ENCODE data around the gene MCF2L.

Gene MCF2L

DNA sequence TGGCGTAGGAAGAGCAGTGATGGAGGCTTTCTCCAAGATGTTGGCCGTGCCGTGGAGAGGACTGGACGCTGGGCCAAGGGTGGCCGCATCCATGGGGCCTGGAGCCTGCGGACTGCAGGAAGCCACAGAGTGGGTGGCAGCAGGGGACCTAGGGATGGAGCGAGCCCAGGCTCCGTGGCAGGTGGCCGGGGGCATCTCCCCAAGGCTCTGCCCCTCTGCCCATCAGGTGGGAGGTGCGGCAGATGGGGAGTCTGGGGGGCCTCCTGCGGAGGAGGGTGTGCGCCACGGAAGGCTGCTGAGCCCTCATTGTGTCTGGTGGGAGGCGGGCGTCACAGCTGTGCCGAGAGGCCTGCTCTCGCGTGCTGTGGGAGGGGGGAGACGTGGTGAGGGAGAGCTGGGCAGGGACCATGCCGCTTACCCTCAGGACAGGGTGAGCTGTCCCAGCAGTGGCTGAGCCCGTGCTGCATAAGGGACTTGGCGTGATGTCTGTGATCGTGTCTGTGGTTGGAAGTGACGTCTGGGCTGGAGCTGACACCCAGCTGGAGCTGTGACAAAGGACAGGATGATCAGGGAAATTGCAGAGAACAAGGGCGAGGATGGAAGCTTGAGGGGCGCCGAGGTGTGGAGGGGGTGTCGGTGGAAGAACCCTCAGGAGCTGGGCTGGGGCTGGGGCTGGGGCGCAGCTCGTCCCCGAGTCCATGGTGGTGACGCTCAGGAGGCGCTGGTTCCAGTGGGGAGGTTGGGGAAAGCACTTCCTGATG is 13.4 kb downstream of the MCF2L start:
- no peak for DNase-seq (ENCODE audit: low read depth)

DNA sequence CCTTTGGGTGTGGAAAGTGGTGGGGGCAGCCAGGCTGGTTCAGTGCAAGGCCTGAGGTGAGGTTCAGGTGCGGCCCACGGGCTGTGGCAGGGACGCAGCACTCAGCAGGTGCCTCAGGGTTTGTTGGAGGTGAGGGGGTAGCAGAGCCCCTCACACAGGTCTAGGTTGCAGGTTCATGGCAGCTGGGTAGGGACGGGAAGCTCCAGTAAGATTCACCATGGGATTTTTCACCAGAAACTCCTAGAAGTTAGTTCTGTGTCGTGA is 14.0 kb downstream of the MCF2L start:
- DNase-seq (ENCODE audit: low read depth): no peak

DNA sequence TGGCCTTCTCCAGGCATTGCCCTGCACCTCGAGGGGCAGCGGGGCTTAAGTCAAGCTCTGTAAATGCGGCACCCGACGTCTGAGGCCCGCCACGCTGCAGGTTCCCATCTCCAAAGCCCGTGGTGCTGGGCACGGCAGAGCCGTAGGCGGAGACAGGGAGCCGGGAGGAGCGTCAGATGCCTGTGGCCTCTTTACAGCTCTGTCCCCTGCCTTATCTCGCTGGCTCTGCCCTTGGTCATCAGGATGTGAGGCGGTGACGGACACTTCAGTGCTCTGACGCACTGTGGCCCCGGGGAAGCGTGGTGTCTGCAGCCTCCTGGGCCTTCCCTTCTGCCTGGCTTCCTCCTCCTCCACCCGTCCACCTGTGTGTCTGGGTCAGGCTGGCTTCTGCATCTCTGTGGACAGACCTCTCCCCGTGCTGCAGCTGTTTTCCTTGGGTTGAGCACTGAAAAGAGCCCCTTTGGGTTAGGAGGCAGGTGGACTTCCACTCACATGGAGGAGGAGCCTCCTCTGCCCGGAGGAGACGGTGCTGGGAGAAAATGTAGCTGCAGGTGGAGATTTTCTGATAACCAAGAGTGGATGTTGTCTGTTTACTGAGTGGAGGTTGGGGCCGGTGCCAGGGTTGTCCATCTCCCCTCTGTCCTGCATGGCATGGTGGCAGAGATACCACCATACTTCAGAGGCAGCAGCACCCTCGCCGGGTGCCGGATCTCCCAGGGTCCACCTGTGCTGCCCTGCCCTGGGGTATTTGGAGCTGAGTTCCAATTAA is 14.6 kb downstream of the MCF2L start:
- no peak for DNase-seq (ENCODE audit: low read depth)

DNA sequence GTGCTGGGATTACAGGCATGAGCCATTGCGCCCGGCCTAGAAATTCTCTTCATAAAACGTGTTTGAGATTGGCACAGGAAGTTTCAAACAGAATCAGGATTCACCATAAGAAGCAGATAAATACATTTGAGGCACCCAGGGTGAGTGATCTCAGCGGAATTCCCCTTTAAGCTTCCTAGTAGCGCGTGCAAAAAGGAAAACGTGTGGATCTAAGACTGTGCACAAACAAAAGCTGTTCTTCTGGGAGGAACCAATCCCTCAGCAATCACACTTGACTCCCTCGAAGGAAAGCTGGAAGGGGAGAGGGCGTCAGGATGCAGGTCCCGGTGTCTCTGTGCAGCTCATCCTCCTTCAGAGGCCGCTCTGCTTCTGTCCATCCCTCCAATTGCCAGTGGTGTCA is 15.5 kb downstream of the MCF2L start:
- no peak for DNase-seq (ENCODE audit: low read depth)

DNA sequence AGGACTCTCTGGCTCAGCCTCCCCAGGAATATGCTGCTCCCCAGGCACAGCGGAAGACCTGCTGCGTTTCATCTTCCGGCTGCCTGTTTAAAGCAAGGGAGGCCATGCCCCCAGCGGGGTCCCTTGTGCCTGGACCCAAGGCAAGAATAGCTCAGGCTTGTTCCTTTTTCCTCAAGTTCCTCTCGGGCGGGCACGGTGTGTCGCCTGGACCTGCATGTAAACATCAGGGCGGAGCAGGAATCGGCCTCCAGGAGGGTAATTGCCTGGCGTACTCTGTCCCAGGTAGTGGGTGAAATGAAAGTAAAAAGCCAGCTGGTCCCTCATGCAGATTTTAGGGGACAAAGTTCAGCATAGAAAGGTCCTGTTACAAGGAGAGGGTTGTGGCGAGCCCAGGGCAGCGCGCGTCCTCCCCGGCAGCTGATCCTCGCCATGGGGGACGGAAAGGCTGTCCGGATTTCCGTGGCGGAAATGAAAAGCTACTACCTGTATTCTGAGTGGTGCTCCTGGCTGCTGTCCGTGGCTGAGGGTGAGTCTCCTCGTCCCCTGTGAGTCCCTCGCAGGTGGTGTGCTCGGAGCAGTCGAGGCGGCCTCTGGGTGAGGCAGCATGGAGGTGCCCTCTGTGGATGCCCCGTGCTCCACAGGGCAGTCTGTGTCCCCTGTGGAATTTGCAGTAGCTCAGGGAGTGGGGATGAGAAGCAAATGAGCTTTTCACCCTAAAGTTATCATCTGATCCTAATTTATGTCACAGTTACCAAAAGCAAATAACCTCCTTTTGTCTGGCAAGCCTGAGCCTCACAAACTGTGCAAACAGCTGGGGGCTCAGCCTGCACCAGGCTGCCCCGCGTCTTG is 16.2 kb downstream of the MCF2L start:
- no peak for DNase-seq (ENCODE audit: low read depth)

DNA sequence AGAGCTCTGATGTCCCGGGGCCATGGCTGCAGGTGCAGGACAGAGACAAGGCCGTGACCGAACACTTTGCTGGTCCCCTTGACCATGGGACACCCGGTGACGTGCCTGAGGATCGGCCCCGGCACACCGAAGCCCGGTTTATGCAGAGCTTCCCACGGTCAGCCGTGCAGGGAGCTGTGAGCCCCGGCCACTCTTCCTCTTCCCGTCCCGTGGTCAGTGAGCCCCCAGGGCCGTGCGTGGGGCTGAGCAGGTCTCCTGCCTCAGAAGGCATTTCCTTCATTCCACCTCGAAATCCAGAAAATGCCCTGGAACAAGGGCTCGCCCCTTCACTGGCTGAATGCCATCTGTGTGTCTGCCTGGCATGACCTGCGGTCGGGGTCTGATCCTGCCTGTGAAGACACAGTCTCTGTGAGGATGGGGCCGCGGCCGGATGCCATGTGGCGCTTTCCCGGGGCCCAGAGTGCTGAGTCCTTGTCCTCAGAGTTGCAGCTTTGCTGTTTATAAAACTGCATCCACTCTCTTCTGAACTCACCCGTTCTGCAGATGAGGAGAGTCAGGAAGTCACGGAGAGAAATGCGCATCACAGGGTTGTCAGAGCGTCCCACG is 16.9 kb downstream of the MCF2L start:
- no peak for DNase-seq (ENCODE audit: low read depth)

DNA sequence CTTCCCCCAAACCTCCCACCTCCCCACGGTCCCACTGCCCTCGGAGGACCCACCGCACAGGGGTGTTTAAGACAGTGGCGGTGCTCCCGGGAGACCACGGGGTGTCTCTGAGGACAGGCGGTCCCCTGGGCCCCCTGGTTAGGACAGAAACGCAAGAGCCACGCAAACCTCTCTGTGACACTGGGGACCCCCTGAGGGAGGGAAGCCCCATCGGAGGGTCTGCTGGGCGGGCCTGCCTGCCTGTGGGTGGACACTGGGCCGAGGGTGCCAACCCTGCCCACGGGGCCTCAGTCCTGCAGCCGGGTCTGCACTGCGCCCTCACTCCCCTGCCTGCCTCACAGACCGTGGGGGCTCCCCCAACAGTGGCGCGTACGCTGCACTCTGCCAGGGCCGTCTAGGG is 17.5 kb downstream of the MCF2L start:
- no peak for DNase-seq (ENCODE audit: low read depth)

DNA sequence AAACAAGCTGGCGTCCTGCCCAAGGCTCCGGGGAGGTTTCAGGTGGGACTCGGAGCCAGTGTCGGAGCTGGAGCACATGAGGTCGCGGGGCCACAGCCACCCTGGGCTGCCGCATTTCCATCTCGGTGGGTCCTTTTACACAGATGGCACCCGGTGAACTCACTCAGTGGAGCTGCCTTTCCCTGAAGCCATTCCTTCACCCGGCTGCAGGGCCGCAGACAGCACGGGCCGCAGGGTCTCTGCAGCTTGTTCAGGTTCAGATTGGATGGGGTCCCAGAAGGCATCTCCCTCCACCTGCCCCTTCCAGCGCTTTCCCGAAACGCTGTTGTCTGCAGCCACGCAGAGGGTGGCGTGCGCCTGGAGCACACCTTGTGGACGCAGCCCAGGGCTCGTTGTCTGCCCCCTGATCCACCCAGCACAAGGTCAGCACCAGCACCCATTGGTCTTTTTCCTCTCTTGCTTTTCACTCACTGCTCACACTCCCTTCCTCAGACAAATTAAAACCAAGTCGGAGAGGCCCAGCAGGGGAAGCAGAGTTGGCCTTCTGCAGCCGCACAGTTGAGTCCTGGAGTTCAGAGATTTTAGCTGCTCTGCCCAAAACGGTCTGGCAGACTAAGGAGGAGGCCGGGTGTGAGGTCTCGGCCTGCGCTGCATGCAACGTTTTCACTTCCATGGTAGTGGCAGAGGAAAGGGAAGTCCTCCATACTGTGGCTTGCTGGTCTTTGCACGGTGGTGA is 18.1 kb downstream of the MCF2L start:
- no peak for DNase-seq (ENCODE audit: low read depth)

DNA sequence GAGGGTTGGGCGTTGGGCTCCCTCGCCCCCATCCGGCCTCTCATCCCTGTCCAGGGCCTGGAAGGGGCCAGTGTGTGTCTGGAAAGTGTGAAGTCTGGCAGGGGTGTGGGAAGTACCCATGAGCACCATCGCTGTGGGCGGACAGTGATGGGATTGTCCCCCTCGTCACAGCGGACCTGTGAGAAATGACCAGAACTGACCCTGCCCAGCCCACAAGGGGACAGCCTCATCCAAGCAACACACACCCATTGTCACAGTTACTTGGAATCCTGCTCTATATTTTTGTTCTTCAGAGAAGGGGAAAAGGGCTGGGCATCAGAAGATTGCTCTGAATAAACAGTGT is 18.6 kb downstream of the MCF2L start:
- DNase-seq (ENCODE audit: low read depth): no peak

DNA sequence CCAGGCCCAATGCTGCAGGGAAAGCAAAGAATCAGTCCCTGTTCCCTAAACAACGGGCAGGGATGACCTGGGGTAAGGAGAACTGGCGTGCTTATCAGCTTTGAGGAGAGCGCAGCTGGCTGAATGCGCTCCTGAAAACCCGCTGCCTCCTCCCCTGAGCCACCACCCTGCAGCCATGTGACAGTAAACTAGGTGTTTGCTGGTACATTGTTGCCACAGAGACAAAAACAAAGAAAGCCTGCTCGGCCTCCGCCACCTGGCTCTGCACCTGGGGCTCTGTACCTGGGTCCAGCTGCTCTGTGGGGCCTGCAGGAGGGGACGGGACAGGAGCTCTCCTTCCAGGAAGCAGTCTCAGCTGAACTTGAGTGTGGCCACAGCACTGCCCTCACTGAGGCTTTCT is 21.8 kb downstream of the MCF2L start:
- no peak for DNase-seq (ENCODE audit: low read depth)

DNA sequence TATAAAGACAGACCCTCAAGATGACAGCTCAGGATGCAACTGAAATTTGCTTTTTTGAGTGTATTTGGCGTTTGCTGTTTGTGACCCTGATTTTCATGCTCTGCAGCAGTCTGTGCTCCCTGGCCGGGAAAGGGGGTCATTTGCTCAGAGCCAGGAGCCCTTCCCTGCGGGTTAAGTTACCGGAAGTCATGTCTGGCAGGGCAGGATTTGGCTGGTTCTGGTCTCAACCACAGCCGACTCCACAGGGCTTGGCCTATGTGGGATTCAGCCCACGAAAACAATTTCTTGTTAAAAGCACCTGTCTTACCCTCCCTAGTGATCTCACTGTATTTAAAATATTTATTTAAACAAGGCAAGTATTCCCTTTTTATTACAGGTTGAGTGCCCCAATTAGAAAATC is 22.6 kb downstream of the MCF2L start:
- DNase-seq (ENCODE audit: low read depth): no peak

DNA sequence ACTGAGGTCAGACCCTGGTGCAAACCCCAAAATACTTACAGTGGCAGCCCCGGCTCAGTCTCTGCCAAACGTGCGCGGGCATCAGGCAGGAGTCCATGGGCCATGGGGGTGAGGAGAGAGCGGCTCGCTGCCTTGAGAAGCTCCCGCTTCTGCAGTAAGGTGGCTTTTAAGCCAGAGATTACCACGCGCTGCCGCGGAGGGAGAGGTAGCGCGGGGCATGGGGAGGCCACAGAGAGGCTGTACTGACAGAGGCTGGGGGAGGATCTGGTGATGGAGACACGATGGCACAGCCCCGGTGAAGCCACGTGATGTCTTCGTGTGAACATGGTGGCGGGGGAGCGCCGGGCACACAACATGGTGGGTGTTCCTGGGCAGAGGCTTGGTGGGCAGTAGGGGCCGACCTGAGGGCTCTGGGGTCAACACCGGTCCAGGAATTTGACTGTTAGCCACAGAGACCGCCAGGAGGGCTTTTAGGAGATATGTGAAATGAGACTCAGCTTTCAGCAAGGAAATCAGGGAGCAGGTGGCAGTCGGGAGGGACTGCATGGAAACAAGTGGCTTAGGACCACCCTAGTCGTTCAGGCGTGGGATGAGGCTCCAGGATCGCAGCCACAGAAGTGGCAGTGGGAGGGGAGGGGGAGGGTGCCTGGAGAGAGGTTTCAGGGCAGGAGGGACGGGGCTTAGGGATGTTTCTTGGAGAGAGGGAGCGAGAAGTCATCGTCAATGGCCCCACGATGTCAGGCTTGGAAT is 24.1 kb downstream of the MCF2L start:
- no peak for DNase-seq (ENCODE audit: low read depth)

DNA sequence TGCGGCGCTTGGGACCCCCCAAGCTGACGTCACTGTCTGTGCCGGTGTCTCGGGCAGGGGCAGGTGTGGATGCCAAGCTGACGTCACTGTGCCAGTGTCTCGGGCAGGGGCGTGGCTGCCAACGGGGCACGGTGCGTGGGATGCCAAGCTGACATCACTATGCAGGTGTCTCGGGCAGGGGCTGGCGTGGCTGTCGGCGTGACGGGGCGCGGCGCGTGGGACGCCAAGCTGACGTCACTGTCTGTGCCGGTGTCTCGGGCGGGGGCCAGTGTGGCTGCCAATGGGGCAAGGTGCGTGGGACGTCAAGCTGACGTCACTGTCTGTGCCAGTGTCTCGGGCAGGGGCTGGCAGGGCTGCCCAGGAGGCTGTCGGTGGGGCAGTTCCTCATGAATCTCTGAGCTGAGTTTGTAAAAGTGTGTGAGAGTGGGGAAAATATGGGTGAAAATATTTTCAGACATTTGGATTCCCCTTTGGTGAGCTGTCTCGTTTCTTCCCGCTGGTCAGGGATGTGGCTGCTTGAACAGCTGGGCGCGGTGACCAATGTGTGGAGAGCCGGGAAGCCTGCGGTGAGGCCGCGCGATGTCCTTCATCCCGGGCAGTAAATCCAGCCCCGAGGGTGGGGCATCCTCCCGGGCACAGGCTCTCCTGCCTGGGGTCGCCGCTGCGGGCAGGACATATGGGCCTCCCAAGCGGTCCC is 25.2 kb downstream of the MCF2L start:
- DNase-seq (ENCODE audit: low read depth): no peak

DNA sequence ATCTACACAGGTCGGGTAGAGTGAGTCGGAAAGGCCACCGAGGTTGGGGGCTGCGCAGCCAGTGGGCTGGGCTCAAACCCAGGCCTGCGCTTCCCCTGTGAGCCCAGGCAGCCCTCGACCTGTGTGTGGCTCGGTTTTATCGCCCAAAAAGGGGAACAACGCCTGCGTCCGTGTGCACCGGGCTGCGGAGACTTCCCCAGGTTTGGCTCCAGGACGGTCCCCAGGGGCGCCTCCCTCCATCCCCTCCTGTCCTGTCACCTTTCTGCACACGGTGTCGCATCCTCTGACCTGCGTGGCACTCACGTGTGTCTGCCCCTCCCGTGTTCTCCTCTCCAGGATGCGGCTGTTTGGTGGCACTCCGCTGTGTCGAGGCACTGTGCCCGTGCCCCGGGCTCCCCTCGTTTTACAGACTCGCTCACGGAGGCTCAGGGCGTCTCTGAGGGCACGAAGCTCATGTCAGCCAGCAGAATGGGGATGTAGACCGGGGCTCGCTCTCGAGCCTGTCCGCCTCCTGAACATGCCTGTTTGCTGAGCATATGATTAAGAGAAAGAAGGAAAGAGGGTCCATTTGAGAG is 25.9 kb downstream of the MCF2L start:
- DNase-seq (ENCODE audit: low read depth): no peak

DNA sequence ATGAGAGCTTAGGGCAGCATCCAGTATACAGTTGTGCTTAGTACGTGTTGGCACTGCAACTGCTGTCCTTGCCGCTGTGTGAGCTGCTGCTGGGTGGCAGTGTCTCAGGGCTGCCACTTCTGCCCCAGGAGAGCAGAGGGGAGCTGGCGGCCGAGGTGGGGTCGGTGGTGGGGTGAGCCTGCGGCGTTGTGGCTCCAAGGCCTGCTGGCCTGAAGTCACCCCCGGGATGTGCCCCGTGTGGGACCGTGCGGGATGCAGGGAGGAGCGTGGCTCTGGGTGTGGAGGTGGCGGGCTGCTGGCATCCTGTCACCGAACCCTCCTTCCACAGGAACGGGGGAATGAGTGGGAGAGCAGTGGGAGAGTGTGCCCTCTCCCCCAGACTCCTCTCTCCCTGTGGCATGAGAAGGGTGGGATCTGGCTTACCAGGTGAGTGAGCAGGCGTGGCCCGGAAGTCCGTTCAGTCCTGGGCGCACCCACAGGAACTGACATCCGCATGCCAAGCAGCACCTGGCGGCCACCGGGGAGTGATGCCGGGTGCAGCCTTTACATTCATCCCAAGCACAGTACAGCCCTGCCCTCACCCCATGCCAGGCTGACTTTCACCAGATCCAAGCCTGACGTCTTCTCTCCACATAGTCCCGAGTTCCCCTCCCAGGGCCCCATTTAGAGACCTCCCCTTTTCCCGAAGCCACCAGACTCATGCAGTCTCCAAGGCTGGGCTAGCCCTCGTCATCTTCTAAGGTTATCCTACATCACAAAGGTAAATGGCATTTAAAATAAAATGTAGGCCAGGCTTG is 26.6 kb downstream of the MCF2L start:
- DNase-seq (ENCODE audit: low read depth): no peak

DNA sequence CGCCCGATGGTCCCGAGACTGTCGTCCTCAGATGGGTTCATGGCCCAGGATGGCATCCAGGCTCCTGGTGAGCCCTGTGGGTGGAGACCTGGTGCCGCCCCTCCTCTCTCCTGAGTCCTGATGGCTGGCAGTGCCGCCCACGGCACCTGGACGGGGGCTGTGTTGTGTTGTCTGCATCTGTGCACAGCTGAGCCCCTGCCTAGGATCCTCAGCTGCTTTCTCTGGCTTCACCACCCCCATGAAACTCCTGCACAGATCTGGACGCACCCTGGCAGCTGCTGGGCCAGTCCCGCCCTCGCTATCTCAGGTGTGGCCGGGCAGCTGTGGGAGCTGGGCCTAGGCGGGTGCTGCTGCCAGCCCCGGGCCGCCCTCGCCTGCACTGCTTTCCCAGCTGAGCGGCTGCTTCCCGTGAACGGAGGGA is 27.7 kb downstream of the MCF2L start:
- DNase-seq (ENCODE audit: low read depth): no peak

DNA sequence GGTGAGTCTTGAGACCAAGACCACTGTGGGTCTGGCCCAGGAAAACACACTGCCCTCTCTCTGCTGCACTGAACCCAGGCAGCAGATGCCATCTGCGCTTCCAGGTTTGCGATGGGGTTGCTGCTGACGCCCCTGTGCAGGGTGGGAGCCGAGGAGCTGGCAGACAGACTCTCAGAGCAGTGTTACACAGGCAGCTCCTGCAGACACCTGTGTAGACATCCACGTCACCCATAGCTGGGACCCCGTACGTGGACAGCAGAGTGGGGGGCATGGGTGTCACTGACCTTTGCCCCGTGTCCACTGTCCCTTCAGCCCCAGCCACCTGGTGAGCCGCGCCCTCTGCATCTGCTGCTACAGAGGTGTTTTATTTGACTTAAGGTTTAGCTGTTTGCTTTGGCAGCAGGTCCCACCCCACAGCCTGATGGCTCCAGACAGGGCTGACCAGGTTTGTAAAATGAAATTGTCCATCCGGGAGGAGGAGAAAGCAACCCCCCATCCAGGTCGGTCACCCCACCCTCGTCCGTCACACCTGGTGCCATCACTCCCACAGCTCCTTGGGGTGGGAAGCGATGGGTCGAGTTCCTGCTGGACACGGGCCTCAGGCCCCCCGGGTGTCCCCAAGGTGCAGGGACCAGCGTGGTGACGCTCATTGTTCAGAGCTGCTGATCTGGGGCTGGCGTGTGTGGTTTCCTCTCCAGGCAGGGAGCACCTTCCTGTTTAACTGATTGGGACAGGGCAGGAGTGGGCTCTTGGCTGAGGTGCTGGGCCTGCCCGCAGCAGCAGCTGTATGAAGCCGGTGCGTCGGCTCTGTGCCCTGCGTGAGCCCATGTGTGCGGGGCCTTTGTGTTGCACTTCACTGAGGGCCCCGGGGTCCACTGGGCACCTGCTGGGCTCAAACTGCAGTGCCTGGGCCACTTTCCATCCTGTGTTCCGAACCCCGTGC is 28.4 kb downstream of the MCF2L start:
- DNase-seq (ENCODE audit: low read depth): no peak

DNA sequence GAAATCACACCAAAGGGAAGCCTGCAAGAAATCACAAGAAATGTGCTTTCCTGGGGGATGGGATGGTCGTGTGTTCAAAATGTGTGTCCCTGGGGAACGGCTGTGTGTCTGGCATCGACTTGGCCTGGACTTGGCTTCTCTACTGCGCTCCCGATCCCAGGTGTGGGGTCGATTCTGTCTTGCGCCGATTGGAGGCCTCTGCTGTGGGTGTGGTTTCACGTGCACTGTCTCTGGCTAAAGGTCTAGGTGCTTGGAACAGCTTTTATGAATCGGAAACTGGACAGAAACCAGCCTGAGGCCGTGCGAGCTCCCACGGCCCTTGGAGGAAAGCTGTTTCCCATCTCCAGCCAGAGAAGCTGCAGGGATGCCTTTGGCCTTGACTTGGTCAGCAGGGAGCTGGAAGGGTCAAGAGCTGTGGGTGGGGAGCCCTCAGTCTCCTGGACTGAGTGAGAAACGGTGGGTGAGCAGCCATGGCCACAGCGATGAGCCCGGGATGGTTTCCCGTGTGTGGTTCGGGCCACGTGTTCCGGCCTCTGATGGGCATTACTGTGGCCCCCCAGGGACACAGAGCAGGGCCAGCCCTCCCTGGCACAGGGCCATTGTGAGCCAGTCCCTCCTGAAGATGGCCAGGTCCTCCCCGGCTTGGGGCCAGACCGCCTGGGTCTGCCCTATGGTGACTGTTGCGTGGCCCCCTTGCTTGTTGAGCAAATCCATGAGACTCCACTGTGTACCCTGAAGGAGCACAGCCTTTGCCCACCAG is 29.7 kb downstream of the MCF2L start:
- no peak for DNase-seq (ENCODE audit: low read depth)
